OCI-LY1 (cell line): ENCODE results near the gene SLC25A21.

Source experiments
- CTCF ChIP-seq: fragments of 200-600 bp; sonication (generic), shearing (Covaris generic); IDR thresholded peaks from 2 replicates; pipeline ENCODE4 v1.5.1; 2017; ENCODE audit warnings: mild to moderate bottlenecking, antibody characterized with exemption, low read length, moderate library complexity, mixed read lengths
- EZH2 ChIP-seq: fragments of 200-600 bp; sonication (generic), shearing (Covaris generic); IDR thresholded peaks from 2 replicates; pipeline ENCODE4 v1.8.0; 2017; ENCODE audit warnings: borderline replicate concordance, mixed run types, mild to moderate bottlenecking, antibody characterized with exemption, low read length, moderate library complexity, mixed read lengths

- no peak for TF ChIP-seq CTCF
- TF ChIP-seq EZH2: no peak
Measured at GRCh38 chr14:36998686-36999085, 173.7 kb downstream of the SLC25A21 start.
